HepG2 (cell line): ENCODE data around the gene COL25A1. TPM values are rescaled to one million over a fixed set of nuclear protein-coding genes. Genes with fewer than 3 reads are reported as not detected.

Source experiments
- ATAC-seq: fragments of 200-7000 bp; cut with Tn5 transposase; 3 replicates; pipeline ENCODE4 v1.9.1; 2020; ENCODE audit warnings: mild to moderate bottlenecking, moderate library complexity
- BruUV-seq: library from RNA; stranded (reverse); fragments of 400-500 nt; replicated peaks from 2 replicates; lab custom pipeline; 2021; lab: Mats Ljungman, UMichigan
- CTCF ChIA-PET: fragments of 300-600 bp; formaldehyde crosslinking; extraction: SDS; loops from one replicate; lab custom pipeline; 2021; ENCODE audit warnings: low total read pairs, inconsistent platforms, low intra/inter-chr PET ratio; lab: Yijun Ruan, JAX
- POLR2A ChIA-PET: fragments of 350-600 bp; sonication (Branson Sonifier 250); formaldehyde crosslinking; loops from one replicate; lab custom pipeline; 2020; ENCODE audit warnings: antibody characterized with exemption, inconsistent platforms; lab: Yijun Ruan, JAX
- DNase-seq: peaks from one replicate; pipeline ENCODE4 v3.0.0-alpha.2; 2015; ENCODE audit warnings: low spot score
- FAIRE-seq: peaks from 3 replicates; lab custom pipeline; 2011; peaks lifted over from hg19 to GRCh38; lab: Jason Lieb, UNC
- H2AFZ ChIP-seq: one replicate; pipeline ENCODE4 v1.6.1; 2011; ENCODE audit warnings: low read length, inconsistent platforms
- H3K27ac ChIP-seq: fragments of 300-600 bp; 3 replicates; pipeline ENCODE4 v1.8.0; 2011; ENCODE audit warnings: mixed run types, mild to moderate bottlenecking, mixed read lengths, low read length, inconsistent platforms; ENCODE audit not compliant: insufficient read depth; ENCODE audit errors: extremely low read length
- H3K27me3 ChIP-seq, 2 experiments: fragments of 200-600 bp in 1 of 2; 2 replicates in 1 of 2; 3 replicates in 1 of 2; pipeline versions ENCODE4 v1.6.0 to v1.8.0; 2011; ENCODE audit warnings: low read length in 2 of 2, mild to moderate bottlenecking in 2 of 2, moderate library complexity in 2 of 2, inconsistent platforms in 1 of 2; ENCODE audit not compliant: insufficient read depth in 2 of 2, control insufficient read depth in 1 of 2
- H3K36me3 ChIP-seq, 2 experiments: fragments of 200-600 bp in 1 of 2; replicated peaks in 1 of 2; 2 replicates in 1 of 2; 3 replicates in 1 of 2; pipeline versions ENCODE4 v1.5.1 to v1.8.0; 2011; ENCODE audit warnings: low read length in 2 of 2, inconsistent platforms in 1 of 2; ENCODE audit not compliant: insufficient read depth in 2 of 2, control insufficient read depth in 1 of 2
- H3K4me1 ChIP-seq: 2 replicates; pipeline ENCODE4 v1.5.1; 2012; ENCODE audit warnings: low read length, inconsistent platforms; ENCODE audit not compliant: insufficient read depth
- H3K4me2 ChIP-seq: 2 replicates; pipeline ENCODE4 v1.6.0; 2011; ENCODE audit warnings: low read depth, low read length, inconsistent platforms
- H3K4me3 ChIP-seq, 3 experiments: fragments of 200-600 bp in 1 of 3; sonication (generic), shearing (Covaris generic) in 1 of 3; replicated peaks in 1 of 3; 2 replicates each; pipeline ENCODE4 v1.5.1; 2011 to 2016; ENCODE audit warnings: low read length in 3 of 3, inconsistent platforms in 2 of 3, low read depth in 2 of 3, mild to moderate bottlenecking in 2 of 3, control low read depth in 1 of 3, mixed read lengths in 1 of 3; ENCODE audit not compliant: insufficient read depth in 1 of 3
- H3K79me2 ChIP-seq: one replicate; pipeline ENCODE4 v1.6.1; 2011; ENCODE audit warnings: low read length, inconsistent platforms; ENCODE audit not compliant: insufficient read depth
- H3K9ac ChIP-seq: 2 replicates; pipeline ENCODE4 v1.6.0; 2011; ENCODE audit warnings: mild to moderate bottlenecking, low read depth, low read length, inconsistent platforms; ENCODE audit not compliant: insufficient read depth
- H3K9me3 ChIP-seq: 2 replicates; pipeline ENCODE4 v1.5.1; 2012; ENCODE audit warnings: mild to moderate bottlenecking, low read length
- H4K20me1 ChIP-seq: 2 replicates; pipeline ENCODE4 v1.6.0; 2011; ENCODE audit warnings: inconsistent platforms, mild to moderate bottlenecking, low read length, moderate library complexity; ENCODE audit not compliant: insufficient read depth
- NAIF1 ChIP-seq: sonication (generic); formaldehyde crosslinking; IDR thresholded peaks from 2 replicates; pipeline ENCODE4 v1.5.0; 2020; ENCODE audit warnings: mild to moderate bottlenecking, missing genetic modification reagents, borderline replicate concordance
- NFE2 ChIP-seq: sonication (generic); formaldehyde crosslinking; IDR thresholded peaks from 2 replicates; pipeline ENCODE4 v1.4.0; 2020; ENCODE audit warnings: missing genetic modification reagents
- ZNF607 ChIP-seq: sonication (generic); formaldehyde crosslinking; IDR thresholded peaks from 2 replicates; pipeline ENCODE4 v1.5.1; 2020; ENCODE audit warnings: missing genetic modification reagents, mild to moderate bottlenecking, borderline replicate concordance
- ZNF747 ChIP-seq: sonication (generic); formaldehyde crosslinking; IDR thresholded peaks from 2 replicates; pipeline ENCODE4 v1.8.1; 2023; ENCODE audit warnings: missing genetic modification reagents, mild to moderate bottlenecking, borderline replicate concordance
- ZZZ3 ChIP-seq: sonication (generic); formaldehyde crosslinking; IDR thresholded peaks from 2 replicates; pipeline ENCODE4 v1.4.0; 2020; ENCODE audit warnings: missing genetic modification reagents, mild to moderate bottlenecking, borderline replicate concordance
- WGBS: methylation state at CpG from one replicate; pipeline ENCODE4 v1.1.6; 2017; ENCODE audit warnings: low lambda C conversion rate; 5-methylcytosine and 5-hydroxymethylcytosine counted together
- in situ Hi-C: cut with HindIII; loops from 2 replicates; pipeline ENCODE4 v1.10.0; 2017; ENCODE audit warnings: low pct_unique_long_range_greater_than_20kb; ENCODE audit not compliant: extremely low pct_ligation_motif_present
- intact Hi-C: fragments of 100-400 bp; cut with micrococcal nuclease; formaldehyde crosslinking; loops from one replicate; pipeline ENCODE4 v1.10.0; 2022; ENCODE audit not compliant: unreplicated experiment
- polyA plus RNA-seq, 8 experiments: library from polyadenylated mRNA; depleted of rRNA in 3 of 8; stranded (reverse) in 7 of 8; unstranded in 1 of 8; fragments of >200 nt; fragmentation: Illumina TruSeq in 4 of 8; extraction: Trizol in 4 of 8; gene quantifications; 2 replicates each; pipeline versions ENCODE4 v1.2.1 to v1.2.3, GENCODE V29; 2011 to 2016; ENCODE audit warnings: low read depth in 4 of 8, missing spikeins in 1 of 8, mixed read lengths in 1 of 8; ENCODE audit not compliant: insufficient read depth in 1 of 8
- total RNA-seq, 5 experiments: library from RNA; depleted of rRNA; stranded (reverse); fragments of >200 nt; fragmentation: Illumina TruSeq; extraction: Trizol; gene quantifications; 2 replicates each; pipeline ENCODE4 v1.2.3, GENCODE V29; 2016; ENCODE audit warnings: low read depth in 1 of 5
- TF ChIP-seq, protein P1 (sequence below): sonication (generic); formaldehyde crosslinking; IDR thresholded peaks from 2 replicates; pipeline ENCODE4 v1.5.0; 2020; ENCODE audit warnings: mild to moderate bottlenecking, missing genetic modification reagents
- TF ChIP-seq, protein P2 (sequence below): sonication (generic); formaldehyde crosslinking; IDR thresholded peaks from 2 replicates; pipeline ENCODE4 v1.4.0; 2020; ENCODE audit warnings: missing genetic modification reagents, borderline replicate concordance
- TF ChIP-seq, protein P3 (sequence below): sonication (generic); formaldehyde crosslinking; IDR thresholded peaks from 2 replicates; pipeline ENCODE4 v1.8.0; 2022; ENCODE audit warnings: mild to moderate bottlenecking, missing genetic modification reagents, borderline replicate concordance
- TF ChIP-seq, protein P4 (sequence below): sonication (generic); formaldehyde crosslinking; IDR thresholded peaks from 2 replicates; pipeline ENCODE4 v1.4.0; 2020; ENCODE audit warnings: missing genetic modification reagents
- TF ChIP-seq, protein P5 (sequence below): sonication (generic); formaldehyde crosslinking; IDR thresholded peaks from 2 replicates; pipeline ENCODE4 v1.4.0; 2020; ENCODE audit warnings: missing genetic modification reagents, borderline replicate concordance
- TF ChIP-seq, protein P6 (sequence below): sonication (generic); formaldehyde crosslinking; IDR thresholded peaks from 2 replicates; pipeline ENCODE4 v1.4.0; 2020; ENCODE audit warnings: missing genetic modification reagents

Gene COL25A1
- total and polyA plus RNA-seq, 2 of the 13 experiments (the other 11 are each of a cell fraction or from before 2014, with no cell fraction given) = not detected

DNA sequence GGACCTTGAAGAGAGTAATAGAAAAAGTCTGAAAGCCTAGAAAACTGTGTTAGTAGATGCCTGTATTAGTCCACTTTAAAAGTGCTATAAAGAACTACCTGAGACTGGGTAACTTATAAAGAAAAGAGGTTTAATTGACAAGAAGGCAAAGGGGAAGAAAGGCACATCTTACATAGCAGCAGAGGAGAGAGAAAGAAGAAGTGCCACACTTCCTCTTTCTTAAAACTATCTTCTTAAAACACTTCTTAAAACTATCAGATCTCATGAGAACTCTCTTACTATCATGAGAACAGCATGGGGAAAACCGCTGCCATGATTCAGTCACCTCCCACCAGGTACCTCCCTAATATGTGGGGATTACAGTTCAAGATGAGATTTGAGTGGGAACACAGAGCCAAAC, 18.8 kb upstream of the COL25A1 start:
- H3K27ac ChIP-seq = no peak overlapping the region
- H3K79me2 ChIP-seq = no peaks in the 10 kb centered on the region
- H3K4me3 ChIP-seq = no peak overlapping the region
- POLR2A ChIA-PET = no interaction called here
- H3K9me3 ChIP-seq = peaks cover 15% of the 10 kb centered on the region
- CTCF ChIA-PET = no interaction called here
- WGBS = 0% methylated on average over 1 of the region's 1 CpG
- BruUV-seq = no TSS peak
- DNase-seq (no peak), ATAC-seq (no peak), FAIRE-seq (no peak)
- H3K36me3 ChIP-seq = no peaks in the 10 kb centered on the region
- in situ Hi-C loops (no loop called here), intact Hi-C loops (no loop called here)
- H3K4me2 ChIP-seq = no peak overlapping the region
- no peak overlapping the region for H3K9ac ChIP-seq
- H3K27me3 ChIP-seq = no peaks in the 10 kb centered on the region
- TF ChIP-seq NAIF1 (no peak), ZZZ3 (CRISPR knock-in tag) (no peak), NFE2 (CRISPR knock-in tag) (no peak), ZNF747 (CRISPR knock-in tag) (no peak), ZNF607 (CRISPR knock-in tag) (no peak)
- TF ChIP-seq, protein P1, sequence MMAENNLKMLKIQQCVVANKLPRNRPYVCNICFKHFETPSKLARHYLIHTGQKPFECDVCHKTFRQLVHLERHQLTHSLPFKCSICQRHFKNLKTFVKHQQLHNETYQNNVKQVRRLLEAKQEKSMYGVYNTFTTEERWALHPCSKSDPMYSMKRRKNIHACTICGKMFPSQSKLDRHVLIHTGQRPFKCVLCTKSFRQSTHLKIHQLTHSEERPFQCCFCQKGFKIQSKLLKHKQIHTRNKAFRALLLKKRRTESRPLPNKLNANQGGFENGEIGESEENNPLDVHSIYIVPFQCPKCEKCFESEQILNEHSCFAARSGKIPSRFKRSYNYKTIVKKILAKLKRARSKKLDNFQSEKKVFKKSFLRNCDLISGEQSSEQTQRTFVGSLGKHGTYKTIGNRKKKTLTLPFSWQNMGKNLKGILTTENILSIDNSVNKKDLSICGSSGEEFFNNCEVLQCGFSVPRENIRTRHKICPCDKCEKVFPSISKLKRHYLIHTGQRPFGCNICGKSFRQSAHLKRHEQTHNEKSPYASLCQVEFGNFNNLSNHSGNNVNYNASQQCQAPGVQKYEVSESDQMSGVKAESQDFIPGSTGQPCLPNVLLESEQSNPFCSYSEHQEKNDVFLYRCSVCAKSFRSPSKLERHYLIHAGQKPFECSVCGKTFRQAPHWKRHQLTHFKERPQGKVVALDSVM = no peak
- TF ChIP-seq, protein P2, sequence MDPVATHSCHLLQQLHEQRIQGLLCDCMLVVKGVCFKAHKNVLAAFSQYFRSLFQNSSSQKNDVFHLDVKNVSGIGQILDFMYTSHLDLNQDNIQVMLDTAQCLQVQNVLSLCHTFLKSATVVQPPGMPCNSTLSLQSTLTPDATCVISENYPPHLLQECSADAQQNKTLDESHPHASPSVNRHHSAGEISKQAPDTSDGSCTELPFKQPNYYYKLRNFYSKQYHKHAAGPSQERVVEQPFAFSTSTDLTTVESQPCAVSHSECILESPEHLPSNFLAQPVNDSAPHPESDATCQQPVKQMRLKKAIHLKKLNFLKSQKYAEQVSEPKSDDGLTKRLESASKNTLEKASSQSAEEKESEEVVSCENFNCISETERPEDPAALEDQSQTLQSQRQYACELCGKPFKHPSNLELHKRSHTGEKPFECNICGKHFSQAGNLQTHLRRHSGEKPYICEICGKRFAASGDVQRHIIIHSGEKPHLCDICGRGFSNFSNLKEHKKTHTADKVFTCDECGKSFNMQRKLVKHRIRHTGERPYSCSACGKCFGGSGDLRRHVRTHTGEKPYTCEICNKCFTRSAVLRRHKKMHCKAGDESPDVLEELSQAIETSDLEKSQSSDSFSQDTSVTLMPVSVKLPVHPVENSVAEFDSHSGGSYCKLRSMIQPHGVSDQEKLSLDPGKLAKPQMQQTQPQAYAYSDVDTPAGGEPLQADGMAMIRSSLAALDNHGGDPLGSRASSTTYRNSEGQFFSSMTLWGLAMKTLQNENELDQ (CRISPR knock-in tag) = no peak
- TF ChIP-seq, protein P3, sequence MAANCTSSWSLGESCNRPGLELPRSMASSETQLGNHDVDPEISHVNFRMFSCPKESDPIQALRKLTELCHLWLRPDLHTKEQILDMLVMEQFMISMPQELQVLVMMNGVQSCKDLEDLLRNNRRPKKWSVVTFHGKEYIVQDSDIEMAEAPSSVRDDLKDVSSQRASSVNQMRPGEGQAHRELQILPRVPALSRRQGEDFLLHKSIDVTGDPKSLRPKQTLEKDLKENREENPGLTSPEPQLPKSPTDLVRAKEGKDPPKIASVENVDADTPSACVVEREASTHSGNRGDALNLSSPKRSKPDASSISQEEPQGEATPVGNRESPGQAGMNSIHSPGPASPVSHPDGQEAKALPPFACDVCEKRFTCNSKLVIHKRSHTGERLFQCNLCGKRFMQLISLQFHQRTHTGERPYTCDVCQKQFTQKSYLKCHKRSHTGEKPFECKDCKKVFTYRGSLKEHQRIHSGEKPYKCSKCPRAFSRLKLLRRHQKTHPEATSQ (CRISPR knock-in tag) = no peak
- TF ChIP-seq, protein P4, sequence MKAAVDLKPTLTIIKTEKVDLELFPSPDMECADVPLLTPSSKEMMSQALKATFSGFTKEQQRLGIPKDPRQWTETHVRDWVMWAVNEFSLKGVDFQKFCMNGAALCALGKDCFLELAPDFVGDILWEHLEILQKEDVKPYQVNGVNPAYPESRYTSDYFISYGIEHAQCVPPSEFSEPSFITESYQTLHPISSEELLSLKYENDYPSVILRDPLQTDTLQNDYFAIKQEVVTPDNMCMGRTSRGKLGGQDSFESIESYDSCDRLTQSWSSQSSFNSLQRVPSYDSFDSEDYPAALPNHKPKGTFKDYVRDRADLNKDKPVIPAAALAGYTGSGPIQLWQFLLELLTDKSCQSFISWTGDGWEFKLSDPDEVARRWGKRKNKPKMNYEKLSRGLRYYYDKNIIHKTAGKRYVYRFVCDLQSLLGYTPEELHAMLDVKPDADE (CRISPR knock-in tag) = no peak
- TF ChIP-seq, protein P5, sequence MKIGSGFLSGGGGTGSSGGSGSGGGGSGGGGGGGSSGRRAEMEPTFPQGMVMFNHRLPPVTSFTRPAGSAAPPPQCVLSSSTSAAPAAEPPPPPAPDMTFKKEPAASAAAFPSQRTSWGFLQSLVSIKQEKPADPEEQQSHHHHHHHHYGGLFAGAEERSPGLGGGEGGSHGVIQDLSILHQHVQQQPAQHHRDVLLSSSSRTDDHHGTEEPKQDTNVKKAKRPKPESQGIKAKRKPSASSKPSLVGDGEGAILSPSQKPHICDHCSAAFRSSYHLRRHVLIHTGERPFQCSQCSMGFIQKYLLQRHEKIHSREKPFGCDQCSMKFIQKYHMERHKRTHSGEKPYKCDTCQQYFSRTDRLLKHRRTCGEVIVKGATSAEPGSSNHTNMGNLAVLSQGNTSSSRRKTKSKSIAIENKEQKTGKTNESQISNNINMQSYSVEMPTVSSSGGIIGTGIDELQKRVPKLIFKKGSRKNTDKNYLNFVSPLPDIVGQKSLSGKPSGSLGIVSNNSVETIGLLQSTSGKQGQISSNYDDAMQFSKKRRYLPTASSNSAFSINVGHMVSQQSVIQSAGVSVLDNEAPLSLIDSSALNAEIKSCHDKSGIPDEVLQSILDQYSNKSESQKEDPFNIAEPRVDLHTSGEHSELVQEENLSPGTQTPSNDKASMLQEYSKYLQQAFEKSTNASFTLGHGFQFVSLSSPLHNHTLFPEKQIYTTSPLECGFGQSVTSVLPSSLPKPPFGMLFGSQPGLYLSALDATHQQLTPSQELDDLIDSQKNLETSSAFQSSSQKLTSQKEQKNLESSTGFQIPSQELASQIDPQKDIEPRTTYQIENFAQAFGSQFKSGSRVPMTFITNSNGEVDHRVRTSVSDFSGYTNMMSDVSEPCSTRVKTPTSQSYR (CRISPR knock-in tag) = no peak
- TF ChIP-seq, protein P6, sequence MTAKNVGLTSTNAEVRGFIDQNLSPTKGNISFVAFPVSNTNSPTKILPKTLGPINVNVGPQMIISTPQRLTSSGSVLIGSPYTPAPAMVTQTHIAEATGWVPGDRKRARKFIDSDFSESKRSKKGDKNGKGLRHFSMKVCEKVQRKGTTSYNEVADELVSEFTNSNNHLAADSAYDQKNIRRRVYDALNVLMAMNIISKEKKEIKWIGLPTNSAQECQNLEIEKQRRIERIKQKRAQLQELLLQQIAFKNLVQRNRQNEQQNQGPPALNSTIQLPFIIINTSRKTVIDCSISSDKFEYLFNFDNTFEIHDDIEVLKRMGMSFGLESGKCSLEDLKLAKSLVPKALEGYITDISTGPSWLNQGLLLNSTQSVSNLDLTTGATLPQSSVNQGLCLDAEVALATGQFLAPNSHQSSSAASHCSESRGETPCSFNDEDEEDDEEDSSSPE (CRISPR knock-in tag) = no peak
- no peaks in the 10 kb centered on the region for H3K4me1 ChIP-seq
- H4K20me1 ChIP-seq = no peaks in the 10 kb centered on the region
- no peak overlapping the region for H2AFZ ChIP-seq
